Stimulated activated effector memory CD8-positive, alpha-beta T cell treated with anti-CD3 and anti-CD28 coated beads, Interleukin-12 subunit alpha, Interleukin-12 subunit beta, amount 100 ng/mL, for 72 hours (primary cell): ENCODE results near the gene NEK5.
"Not testable (repeated sequence)": the region's sequence is repeated elsewhere in the genome, so short reads cannot be mapped to it uniquely, and the experiment has no call there.

Experiments used
- ATAC-seq: fragments of 150-1000 bp; cut with Tn5 transposase; 2 replicates; pipeline ENCODE4 v1.10.0; 2021
- DNase-seq, 2 donors: peaks; one replicate each; pipeline ENCODE4 v3.0.0; 2021 to 2022; ENCODE audit warnings: low spot score in 2 of 2
- H3K27ac Mint-ChIP-seq: one replicate; pipeline ENCODE4 v1.8.0; 2022; ENCODE audit warnings: mild to moderate bottlenecking, mixed read lengths
- H3K36me3 Mint-ChIP-seq: one replicate; pipeline ENCODE4 v1.8.0; 2022; ENCODE audit warnings: mild to moderate bottlenecking, mixed read lengths
- H3K4me1 Mint-ChIP-seq: one replicate; pipeline ENCODE4 v1.8.0; 2022; ENCODE audit warnings: mixed read lengths
- H3K4me3 Mint-ChIP-seq: one replicate; pipeline ENCODE4 v1.8.0; 2022; ENCODE audit warnings: mild to moderate bottlenecking, mixed read lengths
- H3K9me3 Mint-ChIP-seq: one replicate; pipeline ENCODE4 v1.8.0; 2022; ENCODE audit warnings: mixed read lengths

The NEK5 gene

GRCh38 chr13:52061064-52061463, 67.8 kb downstream of the NEK5 start:
- H3K36me3 Mint-ChIP-seq, DNase-seq, H3K9me3 Mint-ChIP-seq, ATAC-seq, H3K27ac Mint-ChIP-seq, H3K4me3 Mint-ChIP-seq, H3K4me1 Mint-ChIP-seq: not testable (repeated sequence)

DNA sequence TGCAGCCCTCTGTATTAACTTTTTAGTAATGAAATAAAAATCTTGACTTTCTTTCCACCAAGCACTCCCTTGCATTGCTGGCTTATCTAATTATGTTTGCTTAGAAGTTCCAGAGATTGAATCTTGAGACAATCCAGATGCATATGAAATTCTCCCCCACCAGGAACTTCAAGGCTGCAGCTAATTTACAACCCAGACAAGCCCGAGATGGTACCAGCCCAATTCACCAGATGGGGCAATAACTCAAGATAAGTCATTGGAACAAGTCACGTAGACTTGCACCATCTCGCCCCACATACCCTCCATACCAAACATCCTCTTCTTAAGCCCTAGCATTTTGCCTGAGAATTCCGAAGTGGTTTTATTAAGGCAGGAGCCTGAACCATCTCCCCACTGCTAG, 75.4 kb downstream of the NEK5 start:
- Mint-ChIP-seq H3K4me3 (no peak overlapping the region), H3K27ac (no peak overlapping the region)

GRCh38 chr13:52051400-52051799, 77.5 kb downstream of the NEK5 start:
- ATAC-seq (no peak), DNase-seq (no peak)
- Mint-ChIP-seq H3K4me3 (no peak overlapping the region), H3K36me3 (no peaks in the 10 kb centered on the region), H3K9me3 (peaks cover 9% of the 10 kb centered on the region), H3K27ac (no peak overlapping the region), H3K4me1 (no peaks in the 10 kb centered on the region)

More for the DNA sequence above, 75.4 kb downstream of the NEK5 start:
- DNase-seq, result no peak
- peaks cover 9% of the 10 kb centered on the region for H3K9me3 Mint-ChIP-seq
- ATAC-seq, result no peak
- no peaks in the 10 kb centered on the region for H3K36me3 Mint-ChIP-seq
- no peaks in the 10 kb centered on the region for H3K4me1 Mint-ChIP-seq

- ATAC-seq (no peak), DNase-seq (no peak)
- Mint-ChIP-seq H3K4me1 (no peaks in the 10 kb centered on the region), H3K27ac (no peak overlapping the region), H3K4me3 (no peak overlapping the region), H3K9me3 (peaks cover 6% of the 10 kb centered on the region), H3K36me3 (no peaks in the 10 kb centered on the region)
Measured at GRCh38 chr13:52048516-52048915, 80.4 kb downstream of the NEK5 start.

DNA sequence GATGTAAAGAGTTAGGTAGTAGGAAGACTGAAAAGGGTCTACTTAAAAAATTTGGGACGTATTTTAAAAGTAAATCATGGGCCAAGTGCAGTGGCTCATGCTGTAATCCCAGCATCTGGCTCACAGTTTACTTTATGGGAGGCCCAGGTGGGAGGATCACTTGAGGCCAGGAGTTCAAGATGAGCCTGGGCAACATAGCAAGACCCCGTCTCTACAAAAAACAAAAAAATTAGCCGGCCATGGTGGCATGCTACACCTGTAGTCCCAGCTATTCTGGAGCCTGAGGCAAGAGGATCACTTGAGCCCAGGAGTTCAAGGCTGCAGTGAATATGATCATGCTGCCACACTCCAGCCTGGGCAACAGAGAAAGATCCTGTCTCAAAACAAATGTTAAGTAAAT, 81.4 kb downstream of the NEK5 start:
- Mint-ChIP-seq H3K27ac (no peak overlapping the region), H3K36me3 (no peaks in the 10 kb centered on the region), H3K4me1 (no peaks in the 10 kb centered on the region), H3K4me3 (no peak overlapping the region), H3K9me3 (peaks cover 9% of the 10 kb centered on the region)
- DNase-seq, result no peak
- no peak for ATAC-seq

DNA sequence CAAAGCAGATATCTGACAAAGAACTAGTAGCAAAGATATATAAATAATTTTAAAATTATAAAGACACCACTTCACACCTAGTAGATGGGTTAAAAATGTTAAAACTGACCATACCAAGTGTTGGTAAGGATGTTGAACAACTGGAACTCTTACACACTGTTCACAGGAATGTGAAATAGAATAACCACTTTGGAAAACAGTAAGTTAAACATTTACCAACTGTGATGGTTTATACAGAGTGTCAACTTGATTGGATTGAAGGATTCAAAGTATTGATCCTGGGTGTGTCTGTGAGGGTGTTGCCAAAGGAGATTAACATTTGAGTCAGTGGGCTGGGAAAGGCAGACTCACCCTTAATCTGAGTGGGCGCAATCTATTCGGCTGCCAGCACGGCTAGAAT, 85.2 kb downstream of the NEK5 start:
- DNase-seq, result no peak
- H3K27ac Mint-ChIP-seq, result no peak overlapping the region
- no peaks in the 10 kb centered on the region for H3K4me1 Mint-ChIP-seq
- no peak for ATAC-seq
- no peak overlapping the region for H3K4me3 Mint-ChIP-seq
- peaks cover 8% of the 10 kb centered on the region for H3K9me3 Mint-ChIP-seq
- no peaks in the 10 kb centered on the region for H3K36me3 Mint-ChIP-seq

DNA sequence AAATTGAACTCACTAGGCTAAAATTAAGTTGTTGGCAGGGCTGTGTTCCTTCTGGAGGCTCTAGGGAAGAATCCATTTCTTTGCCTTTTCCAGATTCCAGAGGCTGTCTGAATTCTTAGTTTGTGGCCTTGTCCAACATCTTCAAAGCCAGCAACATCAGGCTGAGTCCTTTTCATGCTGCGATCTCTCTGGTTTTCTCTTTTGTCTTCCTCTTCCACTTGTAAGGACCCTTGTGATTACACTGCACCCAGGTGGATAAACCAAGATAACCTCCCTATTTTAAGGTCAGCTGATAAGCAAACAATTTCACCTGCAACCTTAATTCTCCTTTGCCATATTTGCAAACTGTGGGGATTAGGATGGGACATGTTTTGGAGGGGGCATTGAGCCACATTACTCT, 92.8 kb downstream of the NEK5 start:
- ATAC-seq (no peak), DNase-seq (no peak)
- Mint-ChIP-seq H3K4me1 (no peaks in the 10 kb centered on the region), H3K36me3 (peaks cover 5% of the 10 kb centered on the region), H3K27ac (no peak overlapping the region), H3K9me3 (no peaks in the 10 kb centered on the region), H3K4me3 (no peak overlapping the region)

GRCh38 chr13:52034616-52035226, 94.2 kb downstream of the NEK5 start:
- Mint-ChIP-seq H3K4me3 (no peak overlapping the region), H3K4me1 (peaks cover 12% of the 10 kb centered on the region), H3K27ac (no peak overlapping the region), H3K9me3 (no peaks in the 10 kb centered on the region), H3K36me3 (peaks cover 8% of the 10 kb centered on the region)
- DNase-seq (no peak), ATAC-seq (no peak)

DNA sequence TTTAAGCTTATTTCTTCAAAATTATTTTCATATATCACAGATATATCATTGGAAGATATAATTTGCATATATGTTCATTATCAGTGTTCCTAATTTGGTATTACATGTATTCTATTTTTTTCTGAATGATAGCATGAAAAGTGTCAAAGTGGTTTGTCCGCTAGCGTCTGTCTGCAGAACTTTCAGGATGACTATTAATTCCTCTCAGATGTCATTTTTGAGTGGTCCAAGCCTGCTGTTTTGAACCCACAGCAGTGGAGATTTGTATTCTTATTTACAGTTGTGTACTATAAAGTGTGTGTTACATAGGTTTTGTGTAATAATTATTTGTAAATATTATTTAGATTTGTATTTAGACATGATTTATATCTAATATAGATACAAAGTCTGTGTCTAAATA, 95.8 kb downstream of the NEK5 start:
- Mint-ChIP-seq H3K9me3 (peaks cover 2% of the 10 kb centered on the region), H3K27ac (no peak overlapping the region), H3K4me1 (peaks cover 19% of the 10 kb centered on the region), H3K4me3 (no peak overlapping the region), H3K36me3 (peaks cover 25% of the 10 kb centered on the region)
- DNase-seq (no peak), ATAC-seq (no peak)

- not testable (repeated sequence) for H3K4me3 Mint-ChIP-seq, H3K9me3 Mint-ChIP-seq, DNase-seq, ATAC-seq
- H3K36me3 Mint-ChIP-seq, result peaks cover 46% of the 10 kb centered on the region
- peak overlapping the region; percentile 41 for H3K27ac Mint-ChIP-seq
- peaks cover 39% of the 10 kb centered on the region for H3K4me1 Mint-ChIP-seq
Measured at GRCh38 chr13:52030401-52030800, 98.5 kb downstream of the NEK5 start.

DNA sequence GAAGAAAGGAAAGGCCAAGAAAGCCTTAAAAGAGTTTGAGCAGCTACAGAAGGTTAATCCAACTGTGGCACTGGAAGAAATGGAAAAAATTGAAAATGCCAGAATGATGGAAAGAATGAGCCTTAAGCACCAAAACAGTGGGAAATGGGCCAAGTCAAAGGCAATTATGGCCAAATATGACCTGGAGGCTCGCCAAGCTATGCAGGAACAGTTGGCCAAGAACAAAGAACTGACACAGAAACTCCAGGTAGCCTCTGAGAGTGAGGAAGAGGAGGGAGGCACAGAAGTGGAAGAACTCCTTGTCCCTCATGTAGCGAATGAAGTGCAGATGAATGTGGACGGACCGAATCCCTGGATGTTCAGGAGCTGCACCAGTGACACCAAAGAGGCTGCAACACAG, 99.3 kb downstream of the NEK5 start:
- H3K36me3 Mint-ChIP-seq, result peaks cover 49% of the 10 kb centered on the region

GRCh38 chr13:52027832-52028231, 101.0 kb downstream of the NEK5 start:
- Mint-ChIP-seq H3K36me3 (peaks cover 66% of the 10 kb centered on the region), H3K27ac (no peak overlapping the region), H3K9me3 (peaks cover 2% of the 10 kb centered on the region), H3K4me1 (peaks cover 42% of the 10 kb centered on the region), H3K4me3 (no peak overlapping the region)
- DNase-seq, result no peak
- no peak for ATAC-seq

More for the DNA sequence above, 99.3 kb downstream of the NEK5 start:
- H3K9me3 Mint-ChIP-seq, result peaks cover 2% of the 10 kb centered on the region
- peaks cover 42% of the 10 kb centered on the region for H3K4me1 Mint-ChIP-seq
- no peak for DNase-seq
- H3K4me3 Mint-ChIP-seq, result no peak overlapping the region
- H3K27ac Mint-ChIP-seq, result no peak overlapping the region
- no peak for ATAC-seq

- Mint-ChIP-seq H3K4me1 (peaks cover 46% of the 10 kb centered on the region), H3K36me3 (peaks cover 80% of the 10 kb centered on the region), H3K4me3 (no peak overlapping the region), H3K9me3 (peaks cover 2% of the 10 kb centered on the region), H3K27ac (peak overlapping the region; percentile 19)
- ATAC-seq (no peak), DNase-seq (no peak)
Measured at GRCh38 chr13:52026246-52026626, 102.6 kb downstream of the NEK5 start.

GRCh38 chr13:52025475-52026245, 103.2 kb downstream of the NEK5 start:
- peaks cover 2% of the 10 kb centered on the region for H3K9me3 Mint-ChIP-seq
- no peak for ATAC-seq
- peaks cover 86% of the 10 kb centered on the region for H3K36me3 Mint-ChIP-seq

DNA sequence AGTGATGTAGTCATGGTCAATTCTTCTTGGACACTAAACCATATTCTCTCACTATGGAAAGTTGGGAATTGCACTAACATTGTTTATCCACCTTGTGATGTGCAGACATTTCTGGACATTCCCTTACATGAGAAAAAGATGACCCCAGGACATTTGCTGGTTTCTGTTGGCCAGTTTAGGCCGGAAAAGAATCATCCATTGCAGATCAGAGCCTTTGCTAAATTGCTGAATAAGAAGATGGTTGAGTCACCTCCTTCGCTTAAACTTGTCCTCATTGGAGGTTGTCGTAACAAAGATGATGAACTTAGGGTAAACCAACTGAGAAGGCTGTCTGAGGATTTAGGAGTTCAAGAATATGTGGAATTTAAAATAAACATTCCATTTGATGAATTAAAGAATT, 104.4 kb downstream of the NEK5 start, which contains the start of gene UTP14C:
Gene UTP14C, plus strand, starts transcription at position 211 of the 400 bp plus-strand sequence. CDS start 4,114 bp downstream, outside the sequence.
- no peak for DNase-seq
- no peak within 1 kb of the TSS for H3K4me3 Mint-ChIP-seq
- H3K9me3 Mint-ChIP-seq, result peaks cover 2% of the 10 kb centered on the region
- peaks cover 92% of the 10 kb centered on the region for H3K36me3 Mint-ChIP-seq
- ATAC-seq, result no peak
- H3K27ac Mint-ChIP-seq, result no peak within 1 kb of the TSS
- H3K4me1 Mint-ChIP-seq, result peaks cover 34% of the 10 kb centered on the region

More at GRCh38 chr13:52025475-52026245, 103.2 kb downstream of the NEK5 start:
- H3K27ac Mint-ChIP-seq, result peak overlapping the region; percentile 19
- peaks cover 46% of the 10 kb centered on the region for H3K4me1 Mint-ChIP-seq
- H3K4me3 Mint-ChIP-seq, result no peak overlapping the region
- DNase-seq, result no peak

- H3K9me3 Mint-ChIP-seq, result no peaks in the 10 kb centered on the region
- H3K4me1 Mint-ChIP-seq, result peaks cover 37% of the 10 kb centered on the region
- H3K27ac Mint-ChIP-seq, result no peak overlapping the region
- H3K4me3 Mint-ChIP-seq, result no peak overlapping the region
- DNase-seq (no peak), ATAC-seq (no peak)
- peaks cover 94% of the 10 kb centered on the region for H3K36me3 Mint-ChIP-seq
Measured at GRCh38 chr13:52022356-52022755, 106.5 kb downstream of the NEK5 start.
